Colon (tissue), 2 donors: ENCODE results near the gene PCBP3.
"Not testable (repeated sequence)": the region's sequence is repeated elsewhere in the genome, so short reads cannot be mapped to it uniquely, and the experiment has no call there.

Experiments
- FAIRE-seq: peaks from 2 replicates; lab custom pipeline; 2012; peaks lifted over from hg19 to GRCh38; lab: Jason Lieb, UNC
- donor health status: control.
- donor health status: control.

PCBP3 gene

GRCh38 chr21:45809421-45809820 is 165.9 kb downstream of the PCBP3 start:
- FAIRE-seq: no peak

- no peak for FAIRE-seq
Measured at GRCh38 chr21:45811136-45811535, 167.6 kb downstream of the PCBP3 start.

GRCh38 chr21:45814210-45814940 is 170.8 kb downstream of the PCBP3 start:
- FAIRE-seq: not testable (repeated sequence)

- FAIRE-seq: not testable (repeated sequence)
Measured at GRCh38 chr21:45815781-45816180, 172.3 kb downstream of the PCBP3 start.

GRCh38 chr21:45816794-45817193 is 173.3 kb downstream of the PCBP3 start:
- no peak for FAIRE-seq

- no peak for FAIRE-seq
Measured at GRCh38 chr21:45817345-45817744, 173.8 kb downstream of the PCBP3 start.

- FAIRE-seq: no peak
Measured at GRCh38 chr21:45818276-45818903, 174.9 kb downstream of the PCBP3 start.

- no peak for FAIRE-seq
Measured at GRCh38 chr21:45818904-45819285, 175.4 kb downstream of the PCBP3 start.

GRCh38 chr21:45819478-45820170 is 176.1 kb downstream of the PCBP3 start:
- FAIRE-seq: no peak

- FAIRE-seq: no peak
Measured at GRCh38 chr21:45820171-45821091, 176.9 kb downstream of the PCBP3 start.

GRCh38 chr21:45821315-45821962 is 177.9 kb downstream of the PCBP3 start:
- no peak for FAIRE-seq

- no peak for FAIRE-seq
Measured at GRCh38 chr21:45821998-45822397, 178.5 kb downstream of the PCBP3 start.

GRCh38 chr21:45822429-45823099 is 179.0 kb downstream of the PCBP3 start:
- FAIRE-seq: no peak

- FAIRE-seq: no peak
Measured at GRCh38 chr21:45823100-45823681, 179.7 kb downstream of the PCBP3 start.

GRCh38 chr21:45824546-45825215 is 181.2 kb downstream of the PCBP3 start:
- no peak for FAIRE-seq

- FAIRE-seq: no peak
Measured at GRCh38 chr21:45825219-45825618, 181.7 kb downstream of the PCBP3 start.

- FAIRE-seq: no peak
Measured at GRCh38 chr21:45826676-45827301, 183.3 kb downstream of the PCBP3 start.

GRCh38 chr21:45827302-45827692 is 183.8 kb downstream of the PCBP3 start:
- no peak for FAIRE-seq

GRCh38 chr21:45827881-45828579 is 184.5 kb downstream of the PCBP3 start:
- FAIRE-seq: no peak
